H9 (cell line): Measurements from ENCODE around the gene ACTL8. TPM values are rescaled to one million over a fixed set of nuclear protein-coding genes. Genes with fewer than 3 reads are reported as not detected.

Experiments used
- DNase-seq: peaks from one replicate; pipeline ENCODE4 v3.0.0-alpha.2; 2017
- H2AFZ ChIP-seq: one replicate; pipeline ENCODE4 v1.6.1; 2013; ENCODE audit warnings: mild to moderate bottlenecking, low read length, control low read depth, moderate library complexity
- H2AK5ac ChIP-seq: 2 replicates; pipeline ENCODE4 v1.6.1; 2013; ENCODE audit warnings: low read length, control low read depth, mixed read lengths; ENCODE audit not compliant: insufficient read length
- H2BK120ac ChIP-seq: one replicate; pipeline ENCODE4 v1.6.1; 2013; ENCODE audit warnings: low read depth, mild to moderate bottlenecking, low read length, control low read depth, inconsistent platforms; ENCODE audit not compliant: poor library complexity, severe bottlenecking
- H2BK12ac ChIP-seq: 2 replicates; pipeline ENCODE4 v1.6.1; 2013; ENCODE audit warnings: low read length, control low read depth, mixed read lengths, low read depth; ENCODE audit not compliant: insufficient read length
- H2BK15ac ChIP-seq: 2 replicates; pipeline ENCODE4 v1.6.1; 2013; ENCODE audit warnings: low read depth, low read length, control low read depth
- H2BK20ac ChIP-seq: one replicate; pipeline ENCODE4 v1.6.1; 2013; ENCODE audit warnings: low read depth, mild to moderate bottlenecking, low read length, control low read depth, inconsistent platforms; ENCODE audit not compliant: poor library complexity, severe bottlenecking
- H2BK5ac ChIP-seq: 2 replicates; pipeline ENCODE4 v1.6.1; 2013; ENCODE audit warnings: low read length, control low read depth, mixed read lengths; ENCODE audit not compliant: insufficient read length
- H3K14ac ChIP-seq: 2 replicates; pipeline ENCODE4 v1.6.1; 2013; ENCODE audit warnings: low read length, control low read depth; ENCODE audit not compliant: insufficient read depth
- H3K18ac ChIP-seq: 2 replicates; pipeline ENCODE4 v1.6.1; 2013; ENCODE audit warnings: low read depth, mild to moderate bottlenecking, mixed read lengths, low read length, control low read depth; ENCODE audit not compliant: insufficient read length
- H3K23ac ChIP-seq: 2 replicates; pipeline ENCODE4 v1.6.1; 2013; ENCODE audit warnings: low read length, control low read depth, mixed read lengths, low read depth; ENCODE audit not compliant: insufficient read length
- H3K23me2 ChIP-seq: 2 replicates; pipeline ENCODE4 v1.6.1; 2013; ENCODE audit warnings: low read depth, mild to moderate bottlenecking, mixed read lengths, low read length, control low read depth; ENCODE audit not compliant: insufficient read length, poor library complexity, severe bottlenecking
- H3K27ac ChIP-seq: 2 replicates; pipeline ENCODE4 v1.5.1; 2013; ENCODE audit warnings: low read length, control low read depth, mixed read lengths, low read depth; ENCODE audit not compliant: insufficient read length
- H3K27me3 ChIP-seq: 2 replicates; pipeline ENCODE4 v1.6.1; 2013; ENCODE audit warnings: low read length, control low read depth, inconsistent platforms; ENCODE audit not compliant: insufficient read depth
- H3K4ac ChIP-seq: 2 replicates; pipeline ENCODE4 v1.6.1; 2013; ENCODE audit warnings: low read depth, mild to moderate bottlenecking, control low read depth, inconsistent platforms, low read length, moderate library complexity
- H3K4me1 ChIP-seq: 2 replicates; pipeline ENCODE4 v1.6.1; 2013; ENCODE audit warnings: low read length, control low read depth, inconsistent platforms; ENCODE audit not compliant: insufficient read depth
- H3K4me2 ChIP-seq: 2 replicates; pipeline ENCODE4 v1.6.1; 2013; ENCODE audit warnings: low read length, control low read depth, mixed read lengths; ENCODE audit not compliant: insufficient read length, insufficient read depth
- H3K56ac ChIP-seq: 2 replicates; pipeline ENCODE4 v1.6.1; 2013; ENCODE audit warnings: low read depth, mild to moderate bottlenecking, mixed read lengths, low read length, control low read depth; ENCODE audit not compliant: insufficient read length
- H3K79me1 ChIP-seq: 2 replicates; pipeline ENCODE4 v1.6.1; 2013; ENCODE audit warnings: low read depth, mild to moderate bottlenecking, moderate library complexity, low read length, control low read depth, inconsistent platforms; ENCODE audit not compliant: insufficient read depth, poor library complexity, severe bottlenecking
- H3K79me2 ChIP-seq: 2 replicates; pipeline ENCODE4 v1.6.1; 2013; ENCODE audit warnings: low read length, control low read depth, inconsistent platforms; ENCODE audit not compliant: insufficient read depth
- H3K9ac ChIP-seq: 2 replicates; pipeline ENCODE4 v1.6.1; 2013; ENCODE audit warnings: low read length, control low read depth, mixed read lengths; ENCODE audit not compliant: insufficient read length; ENCODE audit errors: extremely low read depth
- H3K9me3 ChIP-seq: one replicate; pipeline ENCODE4 v1.6.1; 2013; ENCODE audit warnings: low read depth, low read length, inconsistent platforms; ENCODE audit not compliant: control insufficient read depth
- H3T11ph ChIP-seq: one replicate; pipeline ENCODE4 v1.6.1; 2013; ENCODE audit warnings: mild to moderate bottlenecking, low read length, control low read depth, inconsistent platforms
- H4K20me1 ChIP-seq: one replicate; pipeline ENCODE4 v1.6.1; 2013; ENCODE audit not compliant: control insufficient read depth, insufficient read length, insufficient read depth
- H4K5ac ChIP-seq: 2 replicates; pipeline ENCODE4 v1.6.1; 2013; ENCODE audit warnings: low read depth, mild to moderate bottlenecking, mixed read lengths, low read length, control low read depth; ENCODE audit not compliant: insufficient read length
- H4K8ac ChIP-seq: replicated peaks from 2 replicates; pipeline ENCODE4 v1.6.1; 2013; ENCODE audit warnings: low read length, control low read depth, mixed read lengths, low read depth; ENCODE audit not compliant: insufficient read length
- H4K91ac ChIP-seq: 2 replicates; pipeline ENCODE4 v1.6.1; 2013; ENCODE audit warnings: low read depth, mild to moderate bottlenecking, moderate library complexity, mixed read lengths, low read length, control low read depth; ENCODE audit not compliant: insufficient read length
- H3K27ac Mint-ChIP-seq, 3 experiments: 2 replicates in 2 of 3; 3 replicates in 1 of 3; pipeline ENCODE4 v1.8.0; 2020 to 2021; ENCODE audit warnings: mixed read lengths in 3 of 3, mild to moderate bottlenecking in 1 of 3, moderate library complexity in 1 of 3
- H3K27me3 Mint-ChIP-seq: 2 replicates; pipeline ENCODE4 v1.8.0; 2021; ENCODE audit warnings: low read depth, mild to moderate bottlenecking, moderate library complexity, mixed read lengths
- H3K36me3 Mint-ChIP-seq, 3 experiments: 2 replicates in 2 of 3; 3 replicates in 1 of 3; pipeline ENCODE4 v1.8.0; 2020 to 2021; ENCODE audit warnings: low read depth in 3 of 3, mixed read lengths in 3 of 3; ENCODE audit not compliant: insufficient read depth in 1 of 3
- H3K4me1 Mint-ChIP-seq, 2 experiments: 2 replicates each; pipeline ENCODE4 v1.8.0; 2020; ENCODE audit warnings: mixed read lengths in 2 of 2
- H3K4me3 Mint-ChIP-seq, 2 experiments: 2 replicates in 1 of 2; 3 replicates in 1 of 2; pipeline ENCODE4 v1.8.0; 2020 to 2021; ENCODE audit warnings: mild to moderate bottlenecking in 2 of 2, mixed read lengths in 2 of 2, moderate library complexity in 1 of 2
- H3K9me3 Mint-ChIP-seq, 2 experiments: 2 replicates in 1 of 2; 3 replicates in 1 of 2; pipeline ENCODE4 v1.8.0; 2020; ENCODE audit warnings: mild to moderate bottlenecking in 2 of 2, mixed read lengths in 2 of 2, moderate library complexity in 1 of 2
- CTCF ChIP-seq: fragments of 200-600 bp; sonication (generic); conservative IDR thresholded peaks from 3 replicates; pipeline ENCODE4 v1.8.0; 2021; ENCODE audit warnings: antibody characterized with exemption, mild to moderate bottlenecking
- WGBS: extraction: QIAGEN DNeasy Blood & Tissue Kit; methylation state at CpG from one replicate; pipeline ENCODE4 v1.1.7; 2013; ENCODE audit warnings: missing lambda C conversion rate, low lambda C conversion rate, mixed read lengths; ENCODE audit not compliant: insufficient read length; ENCODE audit errors: extremely low coverage; 5-methylcytosine and 5-hydroxymethylcytosine counted together
- total RNA-seq: library from RNA; stranded (reverse); gene quantifications from 2 replicates; pipeline ENCODE4 v1.2.1, GENCODE V29; 2021

The ACTL8 gene
- total RNA-seq, 1 experiment from 2014 or later: not detected

DNA sequence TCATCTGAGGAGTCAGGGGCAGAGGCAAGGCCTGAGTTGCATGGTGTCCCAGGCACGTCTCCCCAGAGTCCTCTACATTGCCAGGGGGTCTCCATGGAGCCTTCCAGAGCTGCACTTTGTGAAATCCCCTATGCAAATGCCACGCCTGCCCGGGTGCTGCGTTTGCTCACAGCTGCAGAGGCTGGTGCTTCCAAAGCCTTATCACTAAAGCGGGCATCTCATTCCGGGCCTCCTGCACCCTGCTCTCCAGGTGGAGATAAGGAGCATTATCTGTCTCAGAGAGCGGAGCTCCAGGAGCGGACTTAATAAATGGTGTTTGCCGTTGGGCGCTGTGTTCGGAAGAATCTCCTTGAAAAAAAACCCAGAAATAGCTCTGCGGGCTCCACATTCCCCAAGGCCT is 25.9 kb upstream of the ACTL8 start:
- H3K4me1 ChIP-seq: no peaks in the 10 kb centered on the region
- Mint-ChIP-seq H3K27ac (no peak overlapping the region), H3K9me3 (no peaks in the 10 kb centered on the region; a peak in 1 of 5 replicates), H3K27me3 (no peaks in the 10 kb centered on the region; the same call in none of the 2 replicates), H3K4me3 (no peak overlapping the region), H3K4me1 (peaks cover 0 to 2% of the 10 kb centered on the region in 2 experiments; a peak in 1 of 4 replicates), H3K36me3 (no peaks in the 10 kb centered on the region)
- H2BK15ac ChIP-seq: no peak overlapping the region
- no peak overlapping the region for H3K4me2 ChIP-seq
- H2AFZ ChIP-seq: no peak overlapping the region
- H2BK20ac ChIP-seq: no peak overlapping the region
- no peak overlapping the region for H3T11ph ChIP-seq
- no peak overlapping the region for H3K23ac ChIP-seq
- no peaks in the 10 kb centered on the region for H3K23me2 ChIP-seq
- no peak overlapping the region for H2BK5ac ChIP-seq
- no peaks in the 10 kb centered on the region for H3K79me1 ChIP-seq
- H3K79me2 ChIP-seq: no peaks in the 10 kb centered on the region
- H4K91ac ChIP-seq: no peak overlapping the region
- H4K20me1 ChIP-seq: no peaks in the 10 kb centered on the region
- TF ChIP-seq CTCF: no peak
- H3K27ac ChIP-seq: no peak overlapping the region
- H2AK5ac ChIP-seq: no peak overlapping the region
- no CpG with 5 or more reads among the region's 12 CpGs for WGBS
- DNase-seq: no peak
- H4K5ac ChIP-seq: no peak overlapping the region
- H3K18ac ChIP-seq: no peak overlapping the region
- no peaks in the 10 kb centered on the region for H3K9me3 ChIP-seq
- H3K14ac ChIP-seq: no peak overlapping the region
- H4K8ac ChIP-seq: no peak overlapping the region
- H2BK120ac ChIP-seq: no peak overlapping the region
- no peak overlapping the region for H3K56ac ChIP-seq
- H3K9ac ChIP-seq: no peak overlapping the region
- H2BK12ac ChIP-seq: no peak overlapping the region
- no peaks in the 10 kb centered on the region for H3K27me3 ChIP-seq
- H3K4ac ChIP-seq: no peak overlapping the region
